ENCODE results near the gene PTPRH.
"Not testable (repeated sequence)": the region's sequence is repeated elsewhere in the genome, so short reads cannot be mapped to it uniquely, and the experiment has no call there.

The PTPRH gene

GRCh38 chr19:55160986-55161365 is 48.3 kb downstream of the PTPRH start:
- no peak overlapping the region for H3K27ac ChIP-seq (ENCODE audit: low read depth, low read length)
- peaks cover 30 to 68% (median 56%) of the 10 kb centered on the region in 5 donors for H3K27me3 ChIP-seq (ENCODE audit: control insufficient read depth in 5 of 5, insufficient read depth in 4 of 5, low read length in 5 of 5)
- H3K9ac ChIP-seq (ENCODE audit: low read length in 5 of 5): no peak overlapping the region
- H3K36me3 ChIP-seq (ENCODE audit: control insufficient read depth in 5 of 5, insufficient read depth in 5 of 5, low read length in 5 of 5): no peaks in the 10 kb centered on the region
- H3K4me1 ChIP-seq (ENCODE audit: control insufficient read depth in 5 of 5, insufficient read depth in 5 of 5, low read length in 5 of 5): peaks cover 0 to 5% (median 2%) of the 10 kb centered on the region in 5 donors
- no peaks in the 10 kb centered on the region for H3K9me3 ChIP-seq (ENCODE audit: control insufficient read depth in 5 of 5, low read length in 5 of 5)
- no peak overlapping the region for H3K4me3 ChIP-seq (ENCODE audit: low read depth in 1 of 5, low read length in 5 of 5)

DNA sequence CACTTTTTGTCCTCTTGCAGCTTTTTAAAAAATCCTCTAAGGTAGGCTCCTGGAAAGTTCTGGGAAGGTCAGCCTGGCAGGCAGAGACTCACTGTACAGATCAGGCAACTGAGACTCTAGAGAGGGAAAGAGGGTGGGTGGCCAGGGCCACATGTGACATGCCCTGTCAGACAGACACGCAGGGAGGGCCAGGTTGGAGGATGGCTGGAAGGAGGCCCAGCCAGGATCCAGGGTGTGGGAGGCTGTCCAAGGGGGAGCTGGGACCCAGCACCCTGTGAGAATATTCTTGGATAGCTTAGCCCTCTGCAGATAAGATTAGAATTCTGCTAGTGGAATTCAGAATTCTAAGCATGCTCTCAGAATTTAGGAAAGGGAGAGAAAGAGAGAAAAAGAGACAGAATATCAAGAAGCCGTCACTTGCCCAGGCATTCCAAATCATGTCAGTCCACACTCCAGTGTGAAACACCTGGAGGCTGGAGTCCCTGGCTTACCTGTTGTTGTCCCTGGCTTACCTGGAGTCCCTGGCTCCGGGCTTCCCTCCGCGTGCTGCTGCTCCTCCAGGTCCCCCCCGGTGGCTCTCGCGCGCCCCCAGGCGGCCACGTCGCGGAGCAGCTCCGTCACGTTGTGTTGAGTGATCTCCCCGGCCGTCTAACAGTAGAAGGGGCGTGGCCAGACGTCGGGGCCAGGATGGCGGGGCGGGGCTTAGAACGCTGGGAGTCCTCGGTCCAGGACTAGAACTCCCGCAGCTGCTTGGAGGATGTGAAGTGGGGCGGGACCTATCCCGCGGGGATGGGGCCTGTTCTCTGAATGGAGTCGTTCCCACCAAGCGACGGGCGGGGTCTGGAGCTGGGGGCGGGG is 48.9 kb downstream of the PTPRH start:
- no peaks in the 10 kb centered on the region for H3K9me3 ChIP-seq (ENCODE audit: control insufficient read depth in 5 of 5, low read length in 5 of 5)
- H3K4me3 ChIP-seq (ENCODE audit: low read depth in 1 of 5, low read length in 5 of 5): no peak overlapping the region
- H3K4me1 ChIP-seq (ENCODE audit: control insufficient read depth in 5 of 5, insufficient read depth in 5 of 5, low read length in 5 of 5): peaks cover 0 to 6% (median 0%) of the 10 kb centered on the region in 5 donors
- H3K27ac ChIP-seq (ENCODE audit: low read depth, low read length): no peak overlapping the region
- H3K27me3 ChIP-seq (ENCODE audit: control insufficient read depth in 5 of 5, insufficient read depth in 4 of 5, low read length in 5 of 5): peaks cover 28 to 66% (median 50%) of the 10 kb centered on the region in 5 donors
- no peak overlapping the region for H3K9ac ChIP-seq (ENCODE audit: low read length in 5 of 5)
- H3K36me3 ChIP-seq (ENCODE audit: control insufficient read depth in 5 of 5, insufficient read depth in 5 of 5, low read length in 5 of 5): no peaks in the 10 kb centered on the region

GRCh38 chr19:55158848-55159749 is 50.2 kb downstream of the PTPRH start:
- H3K9ac ChIP-seq (ENCODE audit: low read length in 5 of 5): no peak overlapping the region
- H3K9me3 ChIP-seq (ENCODE audit: control insufficient read depth in 5 of 5, low read length in 5 of 5): no peaks in the 10 kb centered on the region
- H3K4me1 ChIP-seq (ENCODE audit: control insufficient read depth in 5 of 5, insufficient read depth in 5 of 5, low read length in 5 of 5): peaks cover 0 to 6% (median 0%) of the 10 kb centered on the region in 5 donors
- H3K36me3 ChIP-seq (ENCODE audit: control insufficient read depth in 5 of 5, insufficient read depth in 5 of 5, low read length in 5 of 5): no peaks in the 10 kb centered on the region
- H3K27ac ChIP-seq (ENCODE audit: low read depth, low read length): no peak overlapping the region
- peaks cover 33 to 69% (median 55%) of the 10 kb centered on the region in 5 donors for H3K27me3 ChIP-seq (ENCODE audit: control insufficient read depth in 5 of 5, insufficient read depth in 4 of 5, low read length in 5 of 5)
- H3K4me3 ChIP-seq (ENCODE audit: low read depth in 1 of 5, low read length in 5 of 5): no peak overlapping the region

DNA sequence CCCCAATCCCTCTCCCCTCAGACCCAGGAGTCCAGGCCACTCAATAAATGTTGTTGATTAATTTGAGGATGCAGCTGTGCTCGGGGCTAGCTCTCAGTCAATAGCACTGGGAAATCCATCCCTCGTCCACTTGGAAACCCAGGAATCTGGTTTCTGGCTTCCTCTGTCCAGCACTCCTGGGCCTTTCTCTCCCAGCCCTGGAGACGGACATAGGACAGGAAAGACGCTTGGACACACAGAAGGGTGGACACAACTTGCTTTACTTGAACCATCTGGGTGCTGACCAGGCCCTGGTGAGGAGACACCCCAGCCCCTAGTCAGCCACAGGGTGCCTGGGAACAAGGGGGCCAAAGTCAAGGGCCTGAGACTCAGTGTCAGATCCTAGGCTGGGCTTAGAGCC is 50.9 kb downstream of the PTPRH start:
- Histone ChIP-seq H3K27ac (ENCODE audit: low read depth, low read length) (no peak overlapping the region), H3K27me3 (ENCODE audit: control insufficient read depth in 5 of 5, insufficient read depth in 4 of 5, low read length in 5 of 5) (peaks cover 33 to 68% (median 56%) of the 10 kb centered on the region in 5 donors), H3K36me3 (ENCODE audit: control insufficient read depth in 5 of 5, insufficient read depth in 5 of 5, low read length in 5 of 5) (no peaks in the 10 kb centered on the region), H3K4me3 (ENCODE audit: low read depth in 1 of 5, low read length in 5 of 5) (no peak overlapping the region), H3K4me1 (ENCODE audit: control insufficient read depth in 5 of 5, insufficient read depth in 5 of 5, low read length in 5 of 5) (peaks cover 0 to 6% (median 0%) of the 10 kb centered on the region in 5 donors), H3K9me3 (ENCODE audit: control insufficient read depth in 5 of 5, low read length in 5 of 5) (no peaks in the 10 kb centered on the region), H3K9ac (ENCODE audit: low read length in 5 of 5) (no peak overlapping the region)

- Histone ChIP-seq H3K9me3 (ENCODE audit: control insufficient read depth in 5 of 5, low read length in 5 of 5) (no peaks in the 10 kb centered on the region), H3K4me1 (ENCODE audit: control insufficient read depth in 5 of 5, insufficient read depth in 5 of 5, low read length in 5 of 5) (peaks cover 0 to 6% (median 0%) of the 10 kb centered on the region in 5 donors), H3K9ac (ENCODE audit: low read length in 5 of 5) (no peak within 1 kb of the TSS), H3K27me3 (ENCODE audit: control insufficient read depth in 5 of 5, insufficient read depth in 4 of 5, low read length in 5 of 5) (peaks cover 33 to 61% (median 52%) of the 10 kb centered on the region in 5 donors), H3K4me3 (ENCODE audit: low read depth in 1 of 5, low read length in 5 of 5) (no peak within 1 kb of the TSS), H3K36me3 (ENCODE audit: control insufficient read depth in 5 of 5, insufficient read depth in 5 of 5, low read length in 5 of 5) (no peaks in the 10 kb centered on the region), H3K27ac (ENCODE audit: low read depth, low read length) (no peak within 1 kb of the TSS)
Measured at GRCh38 chr19:55157064-55157908, 52.0 kb downstream of the PTPRH start, which contains the start of gene TNNI3. TSS of gene TNNI3 (minus strand) at chr19:55157732. CDS start at chr19:55157589, 143 bp downstream.

DNA sequence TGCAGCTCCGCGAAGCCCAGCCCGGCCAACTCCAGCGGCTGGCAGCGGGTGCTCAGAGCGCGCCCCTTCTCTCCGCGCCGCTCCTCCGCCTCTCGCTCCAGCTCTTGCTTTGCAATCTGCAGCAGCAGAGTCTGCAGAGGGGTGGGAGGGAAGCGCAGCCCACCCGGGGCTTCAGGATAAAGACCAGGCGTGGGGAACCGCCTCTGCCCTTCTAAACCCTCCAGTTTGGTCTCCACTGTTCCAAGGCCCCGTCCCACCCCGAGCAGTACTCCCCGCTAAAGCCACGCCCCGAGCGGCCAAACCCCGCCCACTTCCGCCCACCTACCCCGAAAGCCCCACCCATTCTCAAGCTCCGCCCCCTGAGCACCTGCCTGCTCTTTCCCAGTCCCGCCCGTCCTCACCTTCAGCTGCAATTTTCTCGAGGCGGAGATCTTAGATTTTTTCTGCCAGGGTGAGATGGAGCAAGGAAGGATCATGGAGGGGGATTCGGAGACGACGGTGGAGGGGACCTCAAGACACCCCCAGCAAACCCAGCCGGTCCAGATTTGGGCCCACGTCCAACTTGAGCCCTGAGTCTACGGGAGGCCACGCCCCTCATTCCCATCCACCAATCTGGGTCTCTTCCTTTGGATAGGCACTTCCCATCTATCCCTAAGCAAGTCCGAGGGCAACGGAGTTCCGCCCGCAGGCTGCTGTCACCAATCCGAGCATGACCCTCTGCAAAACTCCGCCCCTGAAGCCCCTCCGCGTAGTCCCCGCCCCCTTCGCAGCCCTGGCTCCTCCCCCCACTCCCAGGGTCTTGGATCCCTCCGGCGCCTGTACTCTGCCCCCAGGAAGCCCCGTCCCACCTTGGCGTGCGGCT is 52.9 kb downstream of the PTPRH start:
- Histone ChIP-seq H3K4me1 (ENCODE audit: control insufficient read depth in 5 of 5, insufficient read depth in 5 of 5, low read length in 5 of 5) (peaks cover 0 to 10% (median 0%) of the 10 kb centered on the region in 5 donors), H3K9ac (ENCODE audit: low read length in 5 of 5) (no peak overlapping the region), H3K27ac (ENCODE audit: low read depth, low read length) (no peak overlapping the region), H3K9me3 (ENCODE audit: control insufficient read depth in 5 of 5, low read length in 5 of 5) (peaks cover 0 to 5% (median 0%) of the 10 kb centered on the region in 5 donors), H3K27me3 (ENCODE audit: control insufficient read depth in 5 of 5, insufficient read depth in 4 of 5, low read length in 5 of 5) (peaks cover 33 to 52% (median 44%) of the 10 kb centered on the region in 5 donors), H3K36me3 (ENCODE audit: control insufficient read depth in 5 of 5, insufficient read depth in 5 of 5, low read length in 5 of 5) (no peaks in the 10 kb centered on the region), H3K4me3 (ENCODE audit: low read depth in 1 of 5, low read length in 5 of 5) (no peak overlapping the region)

- peaks cover 28 to 46% (median 39%) of the 10 kb centered on the region in 5 donors for H3K27me3 ChIP-seq (ENCODE audit: control insufficient read depth in 5 of 5, insufficient read depth in 4 of 5, low read length in 5 of 5)
- H3K9me3 ChIP-seq (ENCODE audit: control insufficient read depth in 5 of 5, low read length in 5 of 5); H3K4me1 ChIP-seq (ENCODE audit: control insufficient read depth in 5 of 5, insufficient read depth in 5 of 5, low read length in 5 of 5); H3K36me3 ChIP-seq (ENCODE audit: control insufficient read depth in 5 of 5, insufficient read depth in 5 of 5, low read length in 5 of 5); H3K4me3 ChIP-seq (ENCODE audit: low read depth in 1 of 5, low read length in 5 of 5); H3K27ac ChIP-seq (ENCODE audit: low read depth, low read length); H3K9ac ChIP-seq (ENCODE audit: low read length in 5 of 5): not testable (repeated sequence)
Measured at GRCh38 chr19:55155784-55156183, 53.5 kb downstream of the PTPRH start.

DNA sequence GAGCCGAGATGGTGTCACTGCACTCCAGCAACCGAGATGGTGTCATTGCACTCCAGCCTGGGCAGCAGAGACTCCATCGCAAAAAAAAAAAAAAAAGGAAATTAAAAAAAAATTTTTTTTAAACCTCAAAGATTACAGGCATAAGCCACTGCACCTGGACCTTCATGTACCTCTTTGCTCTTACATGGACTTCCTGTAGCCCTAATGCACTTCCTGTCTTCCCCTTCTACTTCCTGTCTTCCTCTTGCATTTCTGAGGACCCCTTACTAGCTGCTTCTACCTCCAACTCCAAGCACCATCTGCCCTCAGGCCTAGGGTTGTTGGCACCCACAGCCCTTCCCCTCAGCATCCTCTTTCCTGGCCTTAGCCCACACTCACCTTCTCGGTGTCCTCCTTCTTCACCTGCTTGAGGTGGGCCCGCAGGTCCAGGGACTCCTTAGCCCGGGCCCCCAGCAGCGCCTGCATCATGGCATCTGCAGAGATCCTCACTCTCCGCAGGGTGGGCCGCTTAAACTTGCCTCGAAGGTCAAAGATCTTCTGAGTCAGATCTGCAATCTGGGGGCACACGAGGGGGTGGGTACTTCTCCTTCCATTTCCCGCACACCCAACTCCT is 55.5 kb downstream of the PTPRH start:
- Histone ChIP-seq H3K27me3 (ENCODE audit: control insufficient read depth in 5 of 5, insufficient read depth in 4 of 5, low read length in 5 of 5) (peaks cover 29 to 44% (median 36%) of the 10 kb centered on the region in 5 donors), H3K27ac (ENCODE audit: low read depth, low read length) (no peak overlapping the region), H3K9ac (ENCODE audit: low read length in 5 of 5) (no peak overlapping the region), H3K4me1 (ENCODE audit: control insufficient read depth in 5 of 5, insufficient read depth in 5 of 5, low read length in 5 of 5) (peaks cover 0 to 10% (median 0%) of the 10 kb centered on the region in 5 donors), H3K4me3 (ENCODE audit: low read depth in 1 of 5, low read length in 5 of 5) (no peak overlapping the region), H3K36me3 (ENCODE audit: control insufficient read depth in 5 of 5, insufficient read depth in 5 of 5, low read length in 5 of 5) (no peaks in the 10 kb centered on the region), H3K9me3 (ENCODE audit: control insufficient read depth in 5 of 5, low read length in 5 of 5) (peaks cover 0 to 5% (median 0%) of the 10 kb centered on the region in 5 donors)

All from subcutaneous abdominal adipose tissue (tissue), 5 donors.